Measurements from ENCODE around the gene ZNF524.
"Not testable (repeated sequence)": the region's sequence is repeated elsewhere in the genome, so short reads cannot be mapped to it uniquely, and the experiment has no call there.

ZNF524 gene

DNA sequence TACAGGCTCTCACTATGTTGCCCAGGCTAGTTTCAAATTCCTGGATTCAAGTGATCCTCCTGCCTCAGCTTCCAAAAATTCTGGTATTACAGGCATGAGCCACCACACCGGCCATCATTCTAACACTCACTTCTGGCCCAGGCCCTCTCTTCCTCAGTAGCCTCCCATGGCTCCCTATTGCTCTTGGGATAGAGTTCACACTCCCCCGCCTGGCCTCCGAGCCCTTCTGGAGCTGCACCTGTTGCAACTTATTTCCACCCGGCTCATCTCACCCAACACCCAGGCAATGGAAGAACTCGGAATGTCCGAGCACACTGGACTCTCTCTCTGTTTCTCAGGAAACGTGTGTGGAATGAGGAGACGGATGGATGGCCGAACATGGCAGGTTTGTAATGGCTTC, 45.8 kb upstream of the ZNF524 start:
- TF ChIP-seq, protein P1, sequence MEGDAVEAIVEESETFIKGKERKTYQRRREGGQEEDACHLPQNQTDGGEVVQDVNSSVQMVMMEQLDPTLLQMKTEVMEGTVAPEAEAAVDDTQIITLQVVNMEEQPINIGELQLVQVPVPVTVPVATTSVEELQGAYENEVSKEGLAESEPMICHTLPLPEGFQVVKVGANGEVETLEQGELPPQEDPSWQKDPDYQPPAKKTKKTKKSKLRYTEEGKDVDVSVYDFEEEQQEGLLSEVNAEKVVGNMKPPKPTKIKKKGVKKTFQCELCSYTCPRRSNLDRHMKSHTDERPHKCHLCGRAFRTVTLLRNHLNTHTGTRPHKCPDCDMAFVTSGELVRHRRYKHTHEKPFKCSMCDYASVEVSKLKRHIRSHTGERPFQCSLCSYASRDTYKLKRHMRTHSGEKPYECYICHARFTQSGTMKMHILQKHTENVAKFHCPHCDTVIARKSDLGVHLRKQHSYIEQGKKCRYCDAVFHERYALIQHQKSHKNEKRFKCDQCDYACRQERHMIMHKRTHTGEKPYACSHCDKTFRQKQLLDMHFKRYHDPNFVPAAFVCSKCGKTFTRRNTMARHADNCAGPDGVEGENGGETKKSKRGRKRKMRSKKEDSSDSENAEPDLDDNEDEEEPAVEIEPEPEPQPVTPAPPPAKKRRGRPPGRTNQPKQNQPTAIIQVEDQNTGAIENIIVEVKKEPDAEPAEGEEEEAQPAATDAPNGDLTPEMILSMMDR (IDR thresholded peaks at IDR 0.05; ENCODE audit: low read depth, low read length): no peak
- Histone ChIP-seq H3K4me3 (ENCODE audit: low read depth, low read length) (no peak overlapping the region), H3K27me3 (ENCODE audit: insufficient read depth, low read depth, severe bottlenecking) (no peaks in the 10 kb centered on the region), H3K9me3 (ENCODE audit: severe bottlenecking) (no peaks in the 10 kb centered on the region), H3K36me3 (no peaks in the 10 kb centered on the region), H3K27ac (peak overlapping the region; percentile 63)
- peak; percentile 33 for DNase-seq

DNA sequence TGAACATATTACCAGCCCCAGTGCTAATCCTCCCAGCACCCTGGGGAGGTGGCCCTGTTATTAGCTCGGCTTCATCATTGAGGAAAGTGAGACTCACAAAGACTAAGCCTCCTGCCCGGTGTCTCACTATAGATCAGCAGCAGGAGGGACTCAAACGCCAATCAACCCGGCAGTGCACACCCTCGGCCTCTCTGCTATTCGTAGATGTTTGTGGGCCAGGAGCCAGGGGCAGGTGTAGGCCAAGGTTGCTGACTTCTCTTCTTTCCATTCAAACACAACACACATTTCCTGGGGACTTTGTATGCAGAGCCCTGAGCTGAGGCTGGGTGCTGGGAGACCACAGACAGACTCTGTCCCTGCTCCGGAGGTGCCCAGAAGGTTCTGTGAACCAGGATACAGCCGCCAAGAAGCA, 45.3 kb upstream of the ZNF524 start:
- H3K36me3 ChIP-seq: no peaks in the 10 kb centered on the region
- no peak overlapping the region for H3K4me3 ChIP-seq (ENCODE audit: low read depth, low read length)
- DNase-seq: peak; percentile 64
- H3K27me3 ChIP-seq (ENCODE audit: insufficient read depth, low read depth, severe bottlenecking): no peaks in the 10 kb centered on the region
- H3K9me3 ChIP-seq (ENCODE audit: severe bottlenecking): no peaks in the 10 kb centered on the region
- peak overlapping the region; percentile 63 for H3K27ac ChIP-seq
- TF ChIP-seq, protein P1 (IDR thresholded peaks at IDR 0.05; ENCODE audit: low read depth, low read length): no peak

DNA sequence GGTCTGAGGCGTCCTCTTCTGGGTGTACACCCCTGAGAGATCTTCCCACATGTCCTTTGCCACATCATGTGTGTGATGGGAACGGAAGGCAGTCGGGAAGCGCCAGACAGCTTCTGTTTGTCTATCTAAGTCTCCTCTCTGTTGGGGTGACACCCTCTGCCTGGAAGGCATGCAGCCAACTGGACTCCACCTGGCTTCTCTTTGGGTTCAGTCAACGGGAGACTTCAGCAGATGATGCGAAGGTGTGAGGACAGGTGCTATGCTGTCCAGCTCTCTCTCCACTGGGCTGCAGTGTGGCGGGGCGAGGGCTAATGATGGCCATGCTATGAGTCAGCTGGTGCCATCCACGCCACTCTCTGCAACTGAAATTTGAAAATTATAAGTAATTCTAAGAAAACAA, 40.4 kb upstream of the ZNF524 start:
- no peak overlapping the region for H3K27ac ChIP-seq
- DNase-seq: no peak
- H3K27me3 ChIP-seq (ENCODE audit: insufficient read depth, low read depth, severe bottlenecking): no peaks in the 10 kb centered on the region
- H3K36me3 ChIP-seq: no peaks in the 10 kb centered on the region
- H3K4me3 ChIP-seq (ENCODE audit: low read depth, low read length): no peak overlapping the region
- H3K9me3 ChIP-seq (ENCODE audit: severe bottlenecking): no peaks in the 10 kb centered on the region
- TF ChIP-seq, protein P1 (IDR thresholded peaks at IDR 0.05; ENCODE audit: low read depth, low read length): no peak

DNA sequence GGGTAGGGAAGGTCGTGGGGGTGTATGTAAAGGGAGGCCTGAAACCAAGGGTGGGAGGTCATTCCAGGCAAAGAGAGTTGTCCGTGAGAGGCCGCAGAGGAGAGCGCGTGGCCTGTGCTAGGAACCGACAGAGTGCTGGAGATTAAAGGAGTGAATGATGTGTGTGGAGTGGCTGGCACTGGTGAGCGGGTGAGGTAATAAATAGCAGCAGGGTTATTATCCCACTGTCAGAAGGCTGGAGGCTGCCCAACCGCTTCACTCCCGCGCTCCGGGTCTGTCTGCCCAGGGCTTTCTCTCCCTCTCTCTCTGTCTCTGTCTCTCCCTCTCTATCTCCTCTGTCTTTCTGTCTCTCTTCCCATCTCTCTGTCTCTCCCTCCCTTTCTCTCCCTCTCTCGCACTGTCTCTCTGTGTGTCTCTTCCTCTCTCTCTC, 36.8 kb upstream of the ZNF524 start:
- Histone ChIP-seq H3K9me3 (ENCODE audit: severe bottlenecking) (no peaks in the 10 kb centered on the region), H3K27me3 (ENCODE audit: insufficient read depth, low read depth, severe bottlenecking) (no peaks in the 10 kb centered on the region), H3K36me3 (no peaks in the 10 kb centered on the region), H3K4me3 (ENCODE audit: low read depth, low read length) (no peak overlapping the region), H3K27ac (peak overlapping the region; percentile 28; the same call in 1 of the 2 replicates)
- TF ChIP-seq, protein P1 (IDR thresholded peaks at IDR 0.05; ENCODE audit: low read depth, low read length): no peak
- peak; percentile 70 for DNase-seq

DNA sequence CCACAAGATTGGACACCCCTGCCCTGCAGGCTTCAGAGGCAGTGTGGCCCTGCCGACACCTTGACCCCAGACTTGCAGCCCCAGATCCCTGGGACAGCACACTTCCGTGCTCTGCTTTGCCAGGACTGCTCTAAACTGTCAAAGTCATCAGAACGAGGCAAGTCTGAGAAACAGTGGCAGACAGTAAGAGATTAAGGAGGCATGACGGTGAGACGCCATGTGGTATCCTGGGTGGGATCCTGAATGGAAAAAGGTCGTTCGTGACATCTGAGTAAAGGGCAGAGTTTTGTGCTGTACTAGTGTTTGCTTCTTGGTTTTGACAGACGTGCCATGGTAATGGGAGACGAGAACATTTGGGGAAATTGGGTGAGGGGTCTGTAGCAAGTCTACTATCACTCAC, 33.3 kb upstream of the ZNF524 start:
- Histone ChIP-seq H3K36me3 (no peaks in the 10 kb centered on the region), H3K9me3 (ENCODE audit: severe bottlenecking) (no peaks in the 10 kb centered on the region), H3K27ac (no peak overlapping the region), H3K27me3 (ENCODE audit: insufficient read depth, low read depth, severe bottlenecking) (no peaks in the 10 kb centered on the region), H3K4me3 (ENCODE audit: low read depth, low read length) (no peak overlapping the region)
- TF ChIP-seq, protein P1 (IDR thresholded peaks at IDR 0.05; ENCODE audit: low read depth, low read length): no peak
- DNase-seq: no peak

DNA sequence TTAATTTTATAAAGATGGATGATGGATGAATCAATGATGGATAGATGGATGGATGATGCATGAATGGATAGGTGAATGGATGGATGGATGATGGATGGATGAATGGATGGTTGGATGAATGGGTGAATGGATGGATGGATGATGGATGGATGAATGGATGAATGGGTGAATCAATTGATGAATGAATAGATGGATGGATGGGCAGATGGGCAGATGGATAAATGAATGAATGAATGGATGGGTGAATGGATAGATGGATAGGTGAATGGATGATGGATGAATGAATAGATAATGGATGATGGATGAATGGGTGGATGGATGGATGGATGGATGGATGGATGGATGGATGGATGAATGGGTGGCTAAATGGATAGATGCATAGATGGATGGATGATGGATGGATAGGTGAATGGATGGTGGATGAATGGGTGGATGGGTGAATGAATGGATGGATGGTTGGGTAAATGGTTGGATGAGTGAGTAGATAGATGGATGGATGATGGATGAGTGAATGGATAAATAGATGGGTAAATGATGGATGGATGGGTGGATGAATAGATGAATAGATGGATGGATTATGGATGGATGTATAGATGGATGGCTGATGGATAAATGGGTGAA, 32.3 kb upstream of the ZNF524 start:
- Histone ChIP-seq H3K27ac (no peak overlapping the region), H3K9me3 (ENCODE audit: severe bottlenecking) (no peaks in the 10 kb centered on the region), H3K4me3 (ENCODE audit: low read depth, low read length) (no peak overlapping the region), H3K36me3 (no peaks in the 10 kb centered on the region), H3K27me3 (ENCODE audit: insufficient read depth, low read depth, severe bottlenecking) (no peaks in the 10 kb centered on the region)
- no peak for DNase-seq
- TF ChIP-seq, protein P1 (IDR thresholded peaks at IDR 0.05; ENCODE audit: low read depth, low read length): no peak

DNA sequence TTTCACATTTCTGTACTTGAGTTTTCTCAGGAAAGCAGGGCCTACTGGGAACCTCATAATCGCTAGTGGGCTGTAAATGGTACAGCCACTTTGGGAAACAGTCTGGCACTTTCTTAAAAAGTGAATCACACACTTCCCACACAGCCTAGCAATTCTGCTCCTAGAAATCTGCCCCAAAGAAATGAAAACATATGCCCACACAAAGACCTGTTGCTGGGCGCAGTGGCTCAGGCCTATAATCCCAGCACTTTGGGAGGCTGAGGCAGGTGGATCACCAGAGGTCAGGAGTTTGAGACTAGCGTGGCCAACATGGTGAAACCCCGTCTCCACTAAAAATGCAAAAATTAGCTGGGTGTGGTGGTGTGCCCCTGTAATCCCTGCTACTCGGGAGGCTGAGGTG, 30.6 kb upstream of the ZNF524 start:
- H3K36me3 ChIP-seq; H3K27me3 ChIP-seq (ENCODE audit: insufficient read depth, low read depth, severe bottlenecking); H3K4me3 ChIP-seq (ENCODE audit: low read depth, low read length); DNase-seq; H3K27ac ChIP-seq; H3K9me3 ChIP-seq (ENCODE audit: severe bottlenecking): not testable (repeated sequence)

DNA sequence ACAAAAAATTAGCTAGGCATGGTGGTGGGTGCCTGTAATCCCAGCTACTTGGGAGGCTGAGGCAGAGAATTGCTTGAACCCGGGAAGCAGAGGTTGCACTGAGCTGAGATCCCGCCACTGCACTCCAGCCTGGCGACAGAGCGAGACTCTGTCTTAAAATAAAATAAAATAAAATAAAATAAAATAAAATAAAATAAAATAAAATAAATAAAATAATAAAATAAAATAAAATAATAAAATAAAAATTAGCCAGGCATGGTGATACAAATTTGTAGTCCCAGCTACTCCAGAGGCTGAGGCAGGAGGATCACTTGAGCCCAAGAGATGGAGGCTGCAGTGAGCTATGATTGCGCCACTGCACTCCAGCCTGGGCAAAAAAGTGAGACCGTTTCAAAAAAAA, 26.2 kb upstream of the ZNF524 start:
- not testable (repeated sequence) for H3K27ac ChIP-seq; H3K9me3 ChIP-seq (ENCODE audit: severe bottlenecking); H3K27me3 ChIP-seq (ENCODE audit: insufficient read depth, low read depth, severe bottlenecking); H3K4me3 ChIP-seq (ENCODE audit: low read depth, low read length); DNase-seq
- H3K36me3 ChIP-seq: peaks cover 18% of the 10 kb centered on the region

Measured in WERI-Rb-1 (cell line).